CD4-positive, alpha-beta T cell treated with Interleukin-2 at 100 ng/mL for 4 hours (primary cell): ENCODE measurements around the gene MTHFR.
"Not testable (repeated sequence)": the region's sequence is repeated elsewhere in the genome, so short reads cannot be mapped to it uniquely, and the experiment has no call there.

Experiments
- DNase-seq: peaks from one replicate; pipeline ENCODE4 v3.0.0-alpha.2; 2020; ENCODE audit warnings: low spot score

The MTHFR gene

DNA sequence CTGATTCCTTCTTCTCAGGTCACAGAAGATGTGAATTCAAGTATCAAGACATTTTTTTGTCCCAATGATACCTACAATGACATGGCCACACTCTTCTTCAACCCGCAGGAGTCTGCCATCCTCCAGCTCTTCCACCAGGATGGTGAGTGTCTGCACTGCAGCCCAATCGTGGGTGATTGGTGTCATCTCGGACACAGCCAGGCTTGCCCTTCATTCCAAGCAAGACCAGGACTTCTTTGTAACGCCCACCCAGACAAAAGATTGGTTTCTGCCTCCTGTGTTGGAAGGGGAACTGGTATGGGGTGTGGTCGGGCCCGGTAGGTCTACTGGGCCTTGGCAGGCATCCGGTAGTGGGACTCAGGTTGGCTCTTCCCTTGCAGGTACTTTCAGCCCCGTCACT, 27.7 kb upstream of the MTHFR start:
- DNase-seq: no peak

DNA sequence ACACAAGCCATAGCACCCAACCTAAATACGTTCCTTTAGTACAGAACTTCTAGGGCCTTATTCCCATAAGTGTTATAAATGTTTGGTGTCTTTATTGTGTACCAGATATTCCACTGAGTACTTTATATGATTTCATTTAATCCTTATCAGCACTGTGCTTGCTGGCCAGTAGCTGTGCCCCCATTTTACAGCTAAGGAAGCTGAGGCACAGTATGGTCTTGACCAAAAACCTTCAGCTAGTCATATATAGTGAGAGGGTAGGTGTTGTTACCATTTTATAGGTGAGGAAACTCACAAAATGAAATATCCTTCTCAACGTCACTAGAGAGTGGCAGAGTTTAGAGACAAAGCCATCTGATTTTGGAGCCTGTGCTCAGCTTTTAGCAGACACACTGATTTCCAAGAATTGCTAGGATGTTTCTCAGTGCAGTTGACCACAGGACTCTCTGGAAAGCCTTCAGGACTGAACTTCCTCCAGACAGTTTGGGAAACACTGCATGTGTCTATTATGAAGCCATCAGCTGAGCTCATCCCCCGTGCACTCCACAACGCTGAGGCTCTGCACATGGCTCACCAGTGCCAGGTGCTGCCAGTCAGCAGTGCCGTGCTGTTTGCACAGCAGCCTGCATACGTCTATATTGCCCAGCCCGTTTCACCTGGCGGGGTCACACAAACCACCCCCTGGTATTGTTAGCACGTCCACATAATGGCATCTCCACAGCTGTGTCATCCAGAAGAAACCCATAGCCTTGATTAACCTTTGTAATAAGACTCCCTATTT, 26.4 kb upstream of the MTHFR start:
- DNase-seq: no peak

DNA sequence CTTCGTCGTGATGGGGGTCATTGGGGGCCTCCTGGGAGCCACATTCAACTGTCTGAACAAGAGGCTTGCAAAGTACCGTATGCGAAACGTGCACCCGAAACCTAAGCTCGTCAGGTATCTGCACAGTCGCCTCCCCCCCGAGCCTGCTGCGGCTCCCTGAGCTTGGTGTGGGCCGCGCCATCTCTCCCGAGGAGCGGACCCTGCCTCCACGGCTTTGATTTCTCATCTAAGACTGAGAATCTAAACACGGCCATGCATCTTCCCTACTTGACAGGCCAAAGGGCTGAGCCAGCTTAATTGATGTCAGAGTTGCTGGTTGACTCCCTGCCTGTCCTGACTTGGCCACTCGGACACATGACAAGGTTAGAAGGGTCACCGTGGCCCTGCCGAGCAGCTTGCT, 22.7 kb upstream of the MTHFR start:
- no peak for DNase-seq

DNA sequence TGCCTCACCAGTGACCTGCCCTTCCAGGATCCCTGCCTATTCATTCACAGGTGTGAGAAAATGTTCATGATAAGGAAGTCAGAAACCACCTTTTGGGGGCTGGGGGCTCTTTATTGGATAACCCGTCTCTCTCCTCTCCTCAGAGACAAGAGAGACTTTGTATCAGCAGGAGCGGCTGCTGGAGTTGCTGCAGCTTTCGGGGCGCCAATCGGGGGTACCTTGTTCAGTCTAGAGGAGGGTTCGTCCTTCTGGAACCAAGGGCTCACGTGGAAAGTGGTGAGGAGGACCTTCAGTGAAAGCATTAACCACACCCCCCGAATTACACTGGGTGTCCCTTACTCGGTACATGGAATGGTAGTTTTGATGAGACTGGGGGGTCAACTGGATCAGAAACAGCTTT, 21.2 kb upstream of the MTHFR start:
- DNase-seq: no peak

DNA sequence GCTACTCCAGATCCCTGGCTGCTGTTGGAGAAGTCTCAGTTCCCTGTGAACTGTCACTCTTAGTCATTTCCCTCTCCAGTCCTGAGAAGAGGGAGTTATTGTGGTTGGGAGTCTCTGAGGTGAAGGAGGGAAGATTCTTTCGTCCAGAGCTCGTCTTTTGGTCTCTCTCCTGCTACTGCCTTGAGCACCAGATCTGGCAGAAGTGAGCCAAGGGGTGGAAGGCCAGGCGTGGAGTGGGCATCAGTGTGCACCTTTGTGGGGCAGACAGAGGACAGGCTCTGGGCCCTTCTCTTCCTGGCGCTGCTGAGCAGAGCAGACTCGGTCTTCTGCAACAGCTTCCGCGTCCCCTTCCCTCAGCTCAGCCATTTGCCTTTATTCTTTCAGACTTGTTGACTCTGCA, 19.4 kb upstream of the MTHFR start:
- DNase-seq: no peak

DNA sequence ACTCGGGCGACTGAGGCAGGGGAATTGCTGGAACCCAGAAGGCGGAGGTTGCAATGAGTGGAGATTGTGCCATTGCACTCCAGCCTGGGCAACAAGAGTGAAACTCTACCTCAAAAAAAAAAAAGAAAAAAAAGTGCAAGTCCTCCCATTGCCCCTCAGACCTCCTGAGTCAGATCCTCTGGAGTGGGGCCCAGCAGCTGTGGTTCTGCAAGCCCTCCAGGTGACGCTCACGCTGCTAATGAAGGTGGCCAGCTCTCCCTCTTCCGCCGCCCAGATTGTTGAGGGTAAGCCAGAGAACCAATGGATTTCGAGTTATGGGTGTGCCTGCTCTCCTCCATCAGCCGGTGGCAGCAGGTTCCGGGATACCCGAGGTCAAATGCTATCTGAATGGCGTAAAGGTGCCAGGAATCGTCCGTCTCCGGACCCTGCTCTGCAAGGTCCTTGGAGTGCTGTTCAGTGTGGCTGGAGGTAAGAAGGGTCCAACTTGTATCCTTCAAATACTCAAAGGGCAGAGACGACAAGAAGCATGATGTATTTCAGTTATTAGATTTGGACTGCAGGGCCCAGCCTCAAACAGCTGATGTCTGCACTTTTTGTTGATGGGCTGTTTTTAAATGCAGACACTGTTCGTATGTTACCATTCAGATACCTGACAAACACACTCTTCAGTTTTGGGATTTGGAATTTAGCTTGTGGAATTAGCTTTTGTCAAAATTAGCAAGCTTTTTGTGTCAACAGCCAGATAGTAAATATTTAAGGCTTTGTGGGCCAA, 17.8 kb upstream of the MTHFR start:
- no peak for DNase-seq

DNA sequence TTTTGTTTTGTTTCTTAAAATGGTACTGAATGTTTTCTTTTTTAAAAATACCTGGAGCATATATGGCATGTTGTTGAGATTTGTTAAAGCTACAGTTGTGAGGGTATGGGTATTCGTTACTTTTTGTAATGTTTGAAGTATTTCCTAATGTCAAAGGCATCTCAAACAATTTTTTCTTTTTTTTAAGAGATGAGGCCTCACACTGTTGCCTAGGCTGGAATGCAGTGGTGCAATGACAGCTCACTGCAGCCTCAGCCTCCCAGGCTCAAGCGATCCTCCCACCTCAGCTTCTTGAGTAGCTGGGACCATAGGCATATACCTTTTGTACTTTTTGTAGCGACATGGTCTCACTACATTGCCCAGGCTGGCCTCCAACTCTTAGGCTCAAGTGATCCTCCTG, 16.3 kb upstream of the MTHFR start:
- DNase-seq: no peak

DNA sequence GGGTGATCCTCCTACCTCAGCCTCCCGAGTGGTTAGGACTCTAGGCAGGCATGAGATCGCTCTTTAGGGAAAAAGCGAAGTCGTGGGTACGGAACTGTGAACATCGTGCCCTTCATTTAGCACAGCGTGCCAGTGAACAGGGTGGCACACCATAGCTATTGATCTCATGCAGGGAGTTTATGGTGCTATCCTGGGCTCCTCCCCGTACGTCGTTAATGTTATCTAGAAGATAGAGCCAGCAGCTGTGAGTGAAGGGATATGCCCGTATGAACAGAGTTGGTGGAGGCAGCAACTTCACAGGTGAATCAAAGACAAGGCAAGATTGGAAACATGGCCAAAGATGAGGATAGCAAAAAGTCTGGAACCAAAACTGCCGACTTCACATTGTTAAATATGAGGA, 11.4 kb upstream of the MTHFR start:
- DNase-seq: no peak

DNA sequence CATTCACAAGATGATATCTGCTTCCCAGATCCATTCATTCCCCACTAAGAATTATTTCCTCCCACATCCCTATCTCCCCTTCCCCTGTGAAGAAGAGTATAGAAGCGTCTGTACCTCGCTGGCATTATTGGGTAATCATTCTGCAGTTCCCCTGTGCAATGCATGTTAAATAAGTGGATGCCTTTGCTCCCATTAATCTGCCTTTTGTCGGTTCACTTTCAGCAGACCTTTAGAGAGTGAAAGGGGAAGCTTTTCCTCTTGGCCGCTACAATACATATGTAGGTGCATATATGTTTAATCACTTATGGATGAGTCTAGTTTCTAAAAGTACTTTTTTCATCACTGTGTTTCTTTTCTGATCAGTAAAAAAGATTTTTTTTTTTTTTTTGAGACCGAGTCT, 7.3 kb upstream of the MTHFR start:
- DNase-seq: no peak

DNA sequence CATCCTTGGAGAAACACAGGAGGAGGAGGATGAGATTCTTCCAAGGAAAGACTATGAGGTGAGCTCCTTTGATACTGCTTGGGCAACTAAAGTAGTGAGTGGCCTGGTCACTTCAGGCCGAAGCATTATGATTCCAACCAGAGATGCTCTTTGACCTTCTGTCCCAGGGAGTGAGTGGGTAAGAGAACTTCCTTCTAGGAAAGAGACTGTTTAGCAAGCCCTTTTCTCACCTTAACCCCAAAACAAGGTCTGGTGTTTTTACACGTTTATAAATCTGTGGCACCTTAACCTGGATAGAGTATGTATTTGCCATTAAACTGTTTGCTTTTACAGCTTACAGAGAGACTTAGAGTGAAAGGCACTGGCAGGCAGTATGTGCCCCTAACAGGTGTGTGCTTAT, 1.4 kb upstream of the MTHFR start:
- no peak for DNase-seq

DNA sequence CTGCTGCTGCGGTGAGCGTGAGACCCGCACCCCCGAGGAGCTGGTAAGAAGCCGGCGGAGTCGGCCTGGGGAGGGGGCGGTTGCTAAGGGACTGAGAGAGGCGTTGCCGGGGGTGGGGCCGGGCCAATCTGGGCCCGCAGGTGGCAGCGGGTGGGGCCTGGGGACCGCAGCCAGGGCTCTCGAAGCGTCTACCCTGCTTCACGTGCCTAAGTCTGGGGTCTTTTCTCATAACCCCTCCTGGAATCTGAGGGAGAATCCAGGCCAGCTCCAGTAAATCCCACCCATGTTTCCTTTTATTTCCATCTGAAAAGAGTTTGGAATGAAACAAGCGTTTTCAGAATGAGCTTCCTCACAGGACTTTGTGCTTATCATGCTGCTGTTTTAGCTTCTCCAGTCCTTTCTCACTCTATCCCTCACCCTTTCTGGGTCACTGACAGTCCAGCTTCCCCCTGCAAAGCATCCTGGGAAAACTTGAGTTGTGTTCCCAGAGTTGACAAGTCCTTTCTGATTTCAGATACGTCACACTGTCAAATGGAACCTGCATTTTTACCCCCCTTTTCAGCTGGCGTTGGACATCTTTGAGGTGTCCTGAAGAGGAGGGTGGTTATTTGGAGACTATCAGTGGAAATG, 658 bp upstream of the MTHFR start:
- peak; percentile 3 for DNase-seq

DNA sequence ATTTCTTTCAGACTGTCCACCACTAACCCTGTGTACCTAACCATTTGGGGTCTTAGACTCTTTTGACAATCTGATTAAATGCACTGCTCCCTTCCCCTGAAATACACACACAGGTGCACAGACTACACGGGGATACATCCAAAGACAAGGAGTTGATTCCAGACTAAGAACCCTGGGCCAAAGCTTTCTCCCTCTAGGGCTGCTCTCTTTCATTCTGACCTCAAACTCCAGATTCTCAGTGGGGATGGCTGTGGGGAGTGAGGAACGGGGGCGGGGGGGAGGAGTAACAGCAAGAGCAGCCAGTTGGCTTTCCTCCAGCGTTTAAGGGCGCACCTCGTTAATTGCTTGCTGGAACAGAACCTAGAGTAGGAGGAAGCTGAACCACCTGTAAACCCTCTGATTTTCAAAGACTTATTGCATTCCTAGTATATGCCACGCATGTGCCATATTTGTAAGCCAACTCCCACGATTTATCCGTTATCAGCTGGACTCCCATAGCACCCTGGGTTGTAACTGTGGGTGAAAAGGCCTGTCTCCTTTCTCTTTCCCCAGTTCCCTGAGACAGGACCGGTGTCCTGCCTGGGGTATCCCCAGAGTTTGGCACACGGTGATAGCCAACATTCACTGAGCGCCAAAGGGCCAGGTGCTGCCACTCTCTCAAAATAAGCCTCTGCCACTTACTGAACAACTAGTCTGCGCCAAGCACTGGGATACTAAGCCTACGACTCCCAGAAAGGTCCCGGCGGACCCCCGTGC, 920 bp downstream of the MTHFR start:
- DNase-seq: peak; percentile 35

DNA sequence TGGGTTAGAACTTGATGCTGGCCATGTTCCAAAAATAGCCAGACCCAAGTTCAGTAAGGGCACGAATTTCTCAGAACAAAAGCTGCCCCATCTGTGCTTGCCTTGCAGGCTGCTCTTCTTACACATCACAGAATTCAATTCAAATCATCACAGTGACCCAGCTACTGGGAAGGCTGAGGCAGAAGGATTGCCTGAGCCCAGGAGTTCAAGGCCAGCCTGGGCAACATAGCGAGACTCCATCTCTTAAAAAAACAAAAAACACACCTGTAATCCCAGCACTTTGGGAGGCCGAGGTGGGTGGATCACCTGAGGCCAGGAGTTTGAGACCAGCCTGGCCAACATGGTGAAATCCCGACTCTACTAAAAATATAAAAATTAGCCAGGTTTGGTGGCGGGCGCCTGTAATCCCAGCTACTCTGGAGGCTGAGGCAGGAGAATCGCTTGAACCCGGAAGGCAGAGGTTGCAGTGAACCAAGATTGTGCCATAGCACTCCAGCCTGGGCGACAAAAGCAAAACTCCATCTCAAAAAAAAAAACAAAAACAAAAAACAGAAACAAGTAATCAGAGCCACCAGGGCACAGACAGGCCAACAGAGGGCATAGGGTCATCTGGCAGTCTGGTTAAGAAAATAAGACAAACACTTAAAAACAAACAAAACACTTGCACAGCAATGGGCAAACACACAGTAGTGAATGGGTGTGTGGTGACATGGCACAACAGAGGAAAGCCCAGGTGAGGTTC, 1.7 kb downstream of the MTHFR start:
- DNase-seq: not testable (repeated sequence)

DNA sequence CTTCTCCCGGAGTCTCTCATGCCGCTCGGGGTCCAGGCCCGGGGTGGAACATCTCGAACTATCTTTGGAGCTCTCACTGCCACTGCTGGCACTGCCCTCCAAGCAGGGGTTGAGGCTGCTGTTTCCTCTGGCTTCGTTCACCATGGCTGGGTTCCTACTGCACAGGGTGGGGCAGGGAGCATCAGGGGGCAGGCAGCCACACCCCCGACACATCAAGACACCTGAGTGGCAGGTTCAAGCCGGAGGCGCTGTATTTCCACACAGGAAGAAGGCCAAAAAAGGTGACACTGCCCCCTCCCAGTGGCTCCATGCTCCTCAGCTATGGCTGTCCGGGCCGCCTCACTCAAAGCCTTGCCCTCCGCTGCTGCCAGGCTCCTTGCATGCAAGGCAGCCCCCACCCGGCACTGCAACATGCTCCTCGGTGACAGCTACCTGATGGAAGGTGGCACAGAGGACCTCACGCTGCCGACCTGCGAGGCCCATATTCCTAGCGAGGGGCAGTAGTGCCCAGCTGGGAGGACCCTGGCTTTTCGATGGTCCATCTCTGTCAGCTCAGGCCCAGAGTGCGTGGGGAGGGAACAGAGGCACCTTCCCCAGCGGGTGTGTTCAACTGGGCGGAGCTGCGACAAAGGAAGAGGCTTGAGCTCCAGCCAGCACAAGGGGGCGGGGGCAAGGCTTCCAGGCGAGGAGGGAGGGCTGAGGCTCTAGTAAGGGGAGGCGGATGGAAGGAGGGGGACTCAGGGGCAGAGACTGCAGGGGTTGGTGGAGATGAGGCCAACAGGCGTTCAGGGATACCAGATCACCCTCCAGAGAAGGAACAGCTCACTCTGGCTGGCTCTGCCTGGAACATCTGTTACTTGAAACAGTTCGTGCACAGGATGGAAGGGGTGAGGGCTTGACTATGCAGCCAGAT, 2.5 kb downstream of the MTHFR start:
- peak; percentile 70 for DNase-seq

DNA sequence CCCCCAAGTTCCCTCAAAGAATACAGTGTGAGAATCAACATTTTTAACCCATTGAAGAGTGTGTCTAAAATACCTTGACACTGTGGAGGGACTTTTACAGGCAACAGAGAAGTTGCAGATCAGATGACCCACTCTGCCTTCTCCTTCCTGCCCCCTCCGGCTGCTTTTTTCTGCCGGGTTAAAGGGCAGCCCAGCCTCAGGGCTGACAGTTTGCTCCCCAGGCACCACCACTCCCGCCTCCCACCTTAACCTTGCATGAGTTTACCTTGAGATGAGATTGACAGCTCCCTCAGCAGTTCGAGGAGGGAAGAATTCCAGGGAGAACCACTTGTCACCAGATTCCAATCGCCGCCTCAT, 3.2 kb downstream of the MTHFR start:
- no peak for DNase-seq

DNA sequence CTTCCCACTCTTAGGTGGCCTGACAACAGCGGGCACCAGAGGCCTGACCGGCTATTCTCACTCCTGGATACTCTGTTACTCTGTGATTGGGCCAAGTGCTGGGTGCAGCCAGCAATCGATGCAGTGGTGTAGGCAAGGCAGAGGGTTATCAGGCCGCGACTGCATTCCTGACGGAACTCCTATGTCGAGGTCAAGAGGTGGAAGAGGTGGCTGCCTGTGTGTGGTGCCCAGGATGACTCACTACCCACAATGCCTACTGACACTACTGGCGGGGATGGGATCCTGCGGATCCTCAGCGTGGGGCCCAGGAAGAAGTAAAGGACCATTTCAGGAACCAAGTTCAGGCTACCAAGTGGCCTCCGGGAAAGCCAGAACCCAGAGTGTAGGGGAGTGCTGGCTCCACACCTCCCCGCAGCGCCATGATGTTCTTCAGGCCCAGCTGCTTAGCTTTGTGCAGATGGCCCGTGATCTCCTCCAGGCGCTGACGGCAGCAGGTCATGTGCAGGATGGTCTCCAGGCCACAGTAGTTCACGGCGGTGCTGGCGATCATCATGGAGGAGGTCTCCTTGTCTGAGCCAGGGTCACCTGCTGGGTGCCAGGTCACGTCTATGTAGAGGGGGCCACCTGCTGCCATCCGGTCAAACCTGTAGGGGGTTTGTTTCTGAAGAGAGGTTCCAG, 4.9 kb downstream of the MTHFR start:
- DNase-seq: no peak

DNA sequence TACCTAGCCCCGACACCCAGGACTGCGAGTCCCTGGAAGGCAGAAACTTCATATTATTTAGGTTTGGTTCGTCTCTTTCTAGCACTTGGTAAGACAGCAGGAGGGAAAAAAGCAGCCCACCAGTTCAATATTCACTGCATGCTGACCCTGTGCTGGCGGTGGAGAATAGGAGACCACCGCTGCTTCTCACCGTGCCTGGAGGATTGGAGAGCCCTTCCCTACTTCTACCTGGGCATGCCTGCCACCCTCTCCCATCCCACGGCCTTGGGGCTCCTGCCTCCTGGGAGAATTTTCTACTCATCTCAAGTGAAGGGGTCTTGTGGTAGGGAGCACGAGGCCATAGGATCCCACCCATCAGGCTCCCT, 5.4 kb downstream of the MTHFR start:
- no peak for DNase-seq

DNA sequence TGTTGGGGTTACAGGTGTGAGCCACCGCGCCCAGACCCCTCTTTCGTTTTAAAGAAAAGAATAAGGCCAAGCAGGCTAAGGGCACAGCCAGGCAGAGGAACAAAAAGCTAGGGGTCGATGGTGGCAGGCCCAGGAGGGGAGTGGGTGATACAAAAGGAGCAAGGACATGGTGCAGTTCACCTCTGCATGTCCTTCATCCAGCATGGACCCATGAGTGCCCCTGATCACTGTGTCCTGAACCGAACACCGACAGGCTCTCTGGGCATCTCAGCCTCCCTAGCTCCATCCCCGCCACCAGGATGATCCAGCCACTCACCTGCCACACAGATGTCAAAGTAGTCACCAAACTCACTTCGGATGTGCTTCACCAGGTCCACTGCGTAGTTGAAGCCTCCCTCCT, 5.9 kb downstream of the MTHFR start:
- no peak for DNase-seq

DNA sequence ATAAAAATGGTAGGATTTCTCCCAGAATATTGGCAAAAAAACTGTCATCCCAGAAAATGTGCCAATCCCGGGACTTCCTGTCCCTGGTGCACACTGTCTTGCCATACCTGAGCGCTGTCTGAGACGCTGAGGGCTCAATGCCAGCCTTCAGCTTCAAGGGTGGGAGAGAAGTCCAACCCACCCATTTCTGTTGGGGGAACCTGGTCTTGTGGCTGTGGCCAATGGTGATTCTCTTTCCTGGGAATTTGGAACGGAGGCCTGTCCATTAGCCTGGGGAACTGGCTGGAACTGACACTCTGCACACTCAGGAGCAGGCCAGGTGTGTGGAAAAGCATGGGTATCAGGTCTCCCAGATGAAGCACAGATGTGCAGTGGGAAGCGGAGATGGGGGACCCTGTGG, 6.7 kb downstream of the MTHFR start:
- DNase-seq: no peak

DNA sequence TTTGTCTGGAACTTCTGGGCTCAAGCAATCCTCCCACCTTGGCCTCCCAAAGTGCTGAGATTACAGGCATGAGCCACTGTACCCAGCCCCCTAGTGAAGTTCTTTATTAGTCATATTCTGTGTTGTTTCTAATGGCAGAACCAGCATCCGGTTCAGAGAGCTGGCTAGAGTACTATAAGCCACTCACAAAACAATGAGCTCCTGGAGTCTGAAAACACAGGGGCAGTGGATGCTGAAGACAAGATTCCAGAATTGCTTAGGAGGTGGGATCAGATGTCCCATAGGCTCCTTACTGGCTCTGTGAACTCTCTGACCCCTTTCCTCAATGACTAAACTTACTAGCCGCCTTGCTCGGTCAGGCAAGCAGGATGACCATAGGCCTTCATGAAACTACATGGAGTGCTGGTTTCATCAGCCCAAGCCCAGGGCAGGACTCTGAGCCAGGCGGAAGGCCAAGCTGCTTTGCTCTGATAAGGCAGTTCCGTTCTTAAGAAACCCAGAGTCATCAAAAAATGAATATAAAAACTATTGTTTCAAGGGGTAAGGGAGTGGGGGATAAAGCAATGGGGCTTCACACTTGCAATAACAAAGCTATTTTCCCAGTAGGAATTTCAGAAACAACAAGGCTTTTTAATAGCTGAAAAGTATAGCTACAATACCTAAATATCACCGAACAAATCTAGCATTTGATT, 8.1 kb downstream of the MTHFR start:
- DNase-seq: no peak
